Neuronal stem cell (in vitro differentiated cells): ENCODE data around the gene AARS1.
"Not testable (repeated sequence)": the region's sequence is repeated elsewhere in the genome, so short reads cannot be mapped to it uniquely, and the experiment has no call there.

Experiments
- DNase-seq: peaks from one replicate; pipeline ENCODE4 v3.0.0-alpha.2; 2013; ENCODE audit warnings: low spot score
- H2AFZ ChIP-seq: one replicate; pipeline ENCODE4 v1.6.1; 2013; ENCODE audit warnings: mild to moderate bottlenecking, low read length, inconsistent platforms
- H2AK5ac ChIP-seq: 2 replicates; pipeline ENCODE4 v1.6.1; 2013; ENCODE audit warnings: low read depth, mild to moderate bottlenecking, inconsistent platforms, low read length, moderate library complexity, mixed read lengths
- H2BK120ac ChIP-seq: 2 replicates; pipeline ENCODE4 v1.6.1; 2013; ENCODE audit warnings: low read depth, mild to moderate bottlenecking, inconsistent platforms, low read length, moderate library complexity, mixed read lengths
- H2BK12ac ChIP-seq: one replicate; pipeline ENCODE4 v1.6.1; 2013; ENCODE audit warnings: low read length, inconsistent platforms
- H2BK15ac ChIP-seq: 2 replicates; pipeline ENCODE4 v1.6.1; 2013; ENCODE audit warnings: mild to moderate bottlenecking, low read length, inconsistent platforms, mixed read lengths
- H2BK5ac ChIP-seq: one replicate; pipeline ENCODE4 v1.6.1; 2013; ENCODE audit warnings: inconsistent platforms, mild to moderate bottlenecking, low read length, moderate library complexity
- H3K14ac ChIP-seq: one replicate; pipeline ENCODE4 v1.6.1; 2013; ENCODE audit warnings: low read length, inconsistent platforms
- H3K18ac ChIP-seq: 2 replicates; pipeline ENCODE4 v1.6.1; 2013; ENCODE audit warnings: low read length, inconsistent platforms
- H3K23ac ChIP-seq: 2 replicates; pipeline ENCODE4 v1.6.1; 2013; ENCODE audit warnings: low read depth, mild to moderate bottlenecking, mixed read lengths, low read length, inconsistent platforms; ENCODE audit not compliant: poor library complexity
- H3K27ac ChIP-seq: replicated peaks from 3 replicates; pipeline ENCODE4 v1.5.1; 2013; ENCODE audit warnings: low read length, inconsistent platforms
- H3K27me3 ChIP-seq, 3 experiments: 2 replicates each; pipeline ENCODE4 v1.6.1; 2013; ENCODE audit warnings: low read length in 3 of 3, mild to moderate bottlenecking in 2 of 3, inconsistent platforms in 1 of 3, low read depth in 1 of 3, mixed read lengths in 1 of 3, moderate library complexity in 1 of 3; ENCODE audit not compliant: control insufficient read depth in 3 of 3, insufficient read depth in 3 of 3
- H3K36me3 ChIP-seq, 2 donors: replicated peaks in 1 of 2; 2 replicates each; pipeline ENCODE4 v1.6.1; 2013; ENCODE audit warnings: low read length in 2 of 2; ENCODE audit not compliant: control insufficient read depth in 2 of 2, insufficient read depth in 2 of 2
- H3K4ac ChIP-seq: 2 replicates; pipeline ENCODE4 v1.6.1; 2013; ENCODE audit warnings: inconsistent platforms, mild to moderate bottlenecking, low read length, moderate library complexity
- H3K4me1 ChIP-seq, 2 donors: 1 replicate in 1 of 2; 2 replicates in 1 of 2; pipeline ENCODE4 v1.6.1; 2013; ENCODE audit warnings: low read length in 2 of 2, low read depth in 1 of 2; ENCODE audit not compliant: control insufficient read depth in 2 of 2, insufficient read depth in 1 of 2
- H3K4me2 ChIP-seq: one replicate; pipeline ENCODE4 v1.6.1; 2013; ENCODE audit warnings: mild to moderate bottlenecking, low read length, inconsistent platforms; ENCODE audit not compliant: insufficient read depth, poor library complexity, severe bottlenecking
- H3K4me3 ChIP-seq, 2 donors: 2 replicates each; pipeline ENCODE4 v1.5.1; 2013; ENCODE audit warnings: low read length in 2 of 2, mild to moderate bottlenecking in 2 of 2, inconsistent platforms in 1 of 2, moderate library complexity in 1 of 2
- H3K79me1 ChIP-seq: one replicate; pipeline ENCODE4 v1.6.1; 2013; ENCODE audit warnings: low read depth, mild to moderate bottlenecking, inconsistent platforms, low read length, moderate library complexity
- H3K9ac ChIP-seq: one replicate; pipeline ENCODE4 v1.6.1; 2013; ENCODE audit warnings: mild to moderate bottlenecking, low read depth, low read length, inconsistent platforms; ENCODE audit not compliant: poor library complexity
- H3K9me3 ChIP-seq, 2 donors: replicated peaks in 1 of 2; 2 replicates each; pipeline versions ENCODE3 to v1.6.1; 2013; ENCODE audit warnings: low read length in 2 of 2, mild to moderate bottlenecking in 2 of 2, inconsistent platforms in 1 of 2, low read depth in 1 of 2, mixed read lengths in 1 of 2, moderate library complexity in 1 of 2; ENCODE audit not compliant: control insufficient read depth in 2 of 2, insufficient read depth in 1 of 2
- H4K8ac ChIP-seq: one replicate; pipeline ENCODE4 v1.6.1; 2013; ENCODE audit warnings: low read depth, mild to moderate bottlenecking, inconsistent platforms, low read length, moderate library complexity
- H4K91ac ChIP-seq: one replicate; pipeline ENCODE4 v1.6.1; 2013; ENCODE audit warnings: low read length, low read depth, mild to moderate bottlenecking, inconsistent platforms; ENCODE audit not compliant: poor library complexity
- WGBS, 2 donors: extraction: QIAGEN DNeasy Blood & Tissue Kit; methylation state at CpG; one replicate each; pipeline ENCODE4 v1.1.7; 2013; ENCODE audit warnings: missing lambda C conversion rate in 2 of 2, mixed read lengths in 1 of 2; ENCODE audit not compliant: insufficient read length in 2 of 2, insufficient replicate concordance in 1 of 2; ENCODE audit errors: extremely low coverage in 2 of 2; 5-methylcytosine and 5-hydroxymethylcytosine counted together

Gene AARS1

DNA sequence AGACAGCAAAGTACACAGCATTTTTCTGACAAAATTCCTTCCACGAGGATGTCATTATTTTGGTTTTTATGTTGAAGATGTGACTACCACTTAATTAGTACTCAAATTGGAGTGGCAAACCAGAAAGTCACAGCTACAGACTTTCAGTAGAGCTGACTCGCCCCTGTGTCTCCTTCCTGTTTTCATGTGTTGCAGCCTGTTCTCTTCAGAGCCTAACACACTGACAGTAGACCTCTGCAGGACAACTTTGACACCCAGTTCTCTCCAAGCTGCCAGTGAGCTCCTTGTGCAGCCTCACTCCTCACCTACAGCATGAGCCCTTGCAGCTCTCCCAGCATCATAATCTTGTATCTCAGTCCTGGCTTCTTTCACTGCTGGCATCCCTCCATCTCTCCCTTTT is 66.7 kb downstream of the AARS1 start:
- H3K14ac ChIP-seq, H3K27me3 ChIP-seq, H3K79me1 ChIP-seq, H3K4me2 ChIP-seq, H4K8ac ChIP-seq, H2AK5ac ChIP-seq, DNase-seq, H3K23ac ChIP-seq, H2BK5ac ChIP-seq, H2BK12ac ChIP-seq, H3K4me3 ChIP-seq, H3K18ac ChIP-seq, H3K4me1 ChIP-seq, H2BK120ac ChIP-seq, H3K4ac ChIP-seq, H3K9me3 ChIP-seq, H2AFZ ChIP-seq, H3K27ac ChIP-seq, H3K9ac ChIP-seq, H4K91ac ChIP-seq, H2BK15ac ChIP-seq: not testable (repeated sequence)
- H3K36me3 ChIP-seq: peaks cover 0 to 12% of the 10 kb centered on the region in 2 donors
- no CpG with 5 or more reads among the region's 2 CpGs for WGBS, 2 donors

DNA sequence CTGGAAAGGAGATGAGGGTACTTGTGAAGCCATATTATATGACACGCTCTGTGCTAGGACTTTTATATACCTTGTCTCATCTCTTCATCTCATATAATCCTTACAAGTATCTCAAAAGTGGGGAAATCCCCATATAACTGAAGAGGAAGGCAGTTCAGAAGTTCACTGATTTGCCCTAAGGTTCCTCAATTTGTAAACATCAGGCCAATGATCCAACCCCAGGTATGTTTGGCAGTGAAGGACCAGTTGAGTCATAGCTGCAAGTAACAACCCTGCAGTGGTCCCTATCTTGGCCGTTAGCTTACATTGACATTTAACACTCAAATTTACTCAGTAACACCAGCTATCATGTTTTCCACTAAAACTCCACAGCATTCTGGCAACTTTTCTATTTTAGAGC is 70.7 kb downstream of the AARS1 start:
- H3K79me1 ChIP-seq, H2BK15ac ChIP-seq, H2BK120ac ChIP-seq, H2BK5ac ChIP-seq, H2BK12ac ChIP-seq, H3K4me3 ChIP-seq, H3K14ac ChIP-seq, H3K23ac ChIP-seq, H3K9ac ChIP-seq, H3K27me3 ChIP-seq, H3K4me2 ChIP-seq, H2AK5ac ChIP-seq, H3K18ac ChIP-seq, H3K9me3 ChIP-seq, H2AFZ ChIP-seq, DNase-seq, H3K27ac ChIP-seq, H4K8ac ChIP-seq, H4K91ac ChIP-seq, H3K4me1 ChIP-seq, H3K4ac ChIP-seq: not testable (repeated sequence)
- no CpG with 5 or more reads among the region's 2 CpGs for WGBS, 2 donors
- peaks cover 0 to 12% of the 10 kb centered on the region in 2 donors for H3K36me3 ChIP-seq

DNA sequence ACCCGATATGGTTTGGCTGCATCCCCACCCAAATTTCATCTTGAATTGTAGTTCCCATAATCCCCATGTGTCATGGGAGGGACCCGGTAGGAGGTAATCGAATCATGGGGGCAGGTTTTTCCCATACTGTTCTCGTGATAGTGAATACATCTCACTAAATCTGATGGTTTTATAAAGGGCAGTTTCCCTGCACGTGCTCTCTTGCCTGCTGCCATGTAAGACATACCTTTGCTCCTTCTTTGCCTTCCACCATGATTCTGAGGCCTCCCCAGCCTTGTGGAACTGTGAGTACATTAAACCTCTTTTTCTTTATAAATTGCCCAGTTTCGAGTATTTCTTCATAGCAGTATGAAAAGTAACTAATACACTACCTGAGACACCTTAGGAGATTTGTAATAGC is 82.9 kb downstream of the AARS1 start:
- not testable (repeated sequence) for H3K4me2 ChIP-seq, H3K27ac ChIP-seq, H2BK12ac ChIP-seq, H3K79me1 ChIP-seq, H3K4me1 ChIP-seq, H2AFZ ChIP-seq, H3K18ac ChIP-seq, H3K9me3 ChIP-seq, H4K8ac ChIP-seq, H3K36me3 ChIP-seq, H3K14ac ChIP-seq, H2BK15ac ChIP-seq, H3K9ac ChIP-seq, DNase-seq, H3K4me3 ChIP-seq, H3K27me3 ChIP-seq, H2BK5ac ChIP-seq, H2BK120ac ChIP-seq, H3K4ac ChIP-seq, H4K91ac ChIP-seq, H2AK5ac ChIP-seq, H3K23ac ChIP-seq
- no CpG with 5 or more reads among the region's 6 CpGs for WGBS, 2 donors

DNA sequence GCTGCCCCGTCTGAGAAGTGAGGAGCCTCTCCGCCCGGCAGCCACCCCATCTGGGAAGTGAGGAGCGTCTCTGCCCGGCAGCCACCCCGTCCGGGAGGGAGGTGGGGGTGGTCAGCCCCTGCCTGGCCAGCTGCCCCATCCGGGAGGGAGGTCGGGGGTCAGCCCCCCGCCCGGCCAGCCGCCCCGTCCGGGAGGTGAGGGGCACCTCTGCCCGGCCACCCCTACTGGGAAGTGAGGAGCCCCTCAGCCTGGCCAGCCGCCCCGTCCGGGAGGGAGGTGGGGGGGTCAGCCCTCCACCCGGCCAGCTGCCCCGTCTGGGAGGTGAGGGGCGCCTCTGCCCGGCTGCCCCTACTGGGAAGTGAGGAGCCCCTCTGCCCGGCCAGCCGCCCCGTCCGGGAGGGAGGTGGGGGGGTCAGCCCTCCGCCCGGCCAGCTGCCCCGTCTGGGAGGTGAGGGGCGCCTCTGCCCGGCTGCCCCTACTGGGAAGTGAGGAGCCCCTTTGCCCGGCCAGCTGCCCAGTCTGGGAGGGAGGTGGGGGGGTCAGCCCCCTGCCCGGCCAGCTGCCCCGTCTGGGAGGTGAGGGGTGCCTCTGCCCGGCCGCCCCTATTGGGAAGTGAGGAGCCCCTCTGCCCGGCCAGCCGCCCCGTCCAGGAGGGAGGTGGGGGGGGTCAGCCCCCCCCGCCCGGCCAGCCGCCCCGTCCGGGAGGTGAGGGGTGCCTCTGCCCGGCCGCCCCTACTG is 84.5 kb downstream of the AARS1 start:
- DNase-seq, H3K9me3 ChIP-seq, H3K23ac ChIP-seq, H2BK15ac ChIP-seq, H3K36me3 ChIP-seq, H2BK120ac ChIP-seq, H2AFZ ChIP-seq, H2AK5ac ChIP-seq, H3K4me3 ChIP-seq, H3K4me1 ChIP-seq, H2BK12ac ChIP-seq, H4K91ac ChIP-seq, H3K9ac ChIP-seq, H3K4me2 ChIP-seq, H3K27ac ChIP-seq, H3K27me3 ChIP-seq, H2BK5ac ChIP-seq, H3K79me1 ChIP-seq, H4K8ac ChIP-seq, H3K14ac ChIP-seq, H3K18ac ChIP-seq, H3K4ac ChIP-seq: not testable (repeated sequence)
- WGBS, 2 donors: no CpG with 5 or more reads among the region's 46 CpGs
